HG03460 (cell line): Measurements from ENCODE around the gene EPG5.
"Not testable (repeated sequence)": the region's sequence is repeated elsewhere in the genome, so short reads cannot be mapped to it uniquely, and the experiment has no call there.

Experiments used
- ATAC-seq: cut with Tn5 transposase; IDR thresholded peaks from one replicate; pipeline ENCODE4 v1.9.1; 2021; ENCODE audit not compliant: unreplicated experiment

EPG5 gene

GRCh38 chr18:45976974-45977373 is 9.8 kb upstream of the EPG5 start:
- no peak for ATAC-seq

DNA sequence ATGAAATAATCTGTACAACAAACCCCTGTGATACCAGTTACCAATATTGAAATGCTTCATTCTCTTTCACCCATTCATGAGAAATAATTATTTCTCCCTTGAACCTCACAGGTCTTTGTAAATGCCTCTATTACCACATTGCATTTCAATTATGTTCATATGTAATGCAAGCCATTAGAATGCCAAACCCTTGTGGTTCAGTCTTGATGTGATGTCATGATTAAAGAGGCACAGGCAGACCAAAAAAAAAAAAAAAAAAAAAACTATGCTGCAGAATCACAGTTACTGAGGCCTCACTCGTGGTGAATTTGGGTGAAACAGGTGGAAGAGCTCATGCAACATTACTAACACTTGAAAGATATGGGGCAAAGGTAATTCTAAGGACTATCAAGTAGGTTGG is 9.4 kb upstream of the EPG5 start:
- no peak for ATAC-seq

DNA sequence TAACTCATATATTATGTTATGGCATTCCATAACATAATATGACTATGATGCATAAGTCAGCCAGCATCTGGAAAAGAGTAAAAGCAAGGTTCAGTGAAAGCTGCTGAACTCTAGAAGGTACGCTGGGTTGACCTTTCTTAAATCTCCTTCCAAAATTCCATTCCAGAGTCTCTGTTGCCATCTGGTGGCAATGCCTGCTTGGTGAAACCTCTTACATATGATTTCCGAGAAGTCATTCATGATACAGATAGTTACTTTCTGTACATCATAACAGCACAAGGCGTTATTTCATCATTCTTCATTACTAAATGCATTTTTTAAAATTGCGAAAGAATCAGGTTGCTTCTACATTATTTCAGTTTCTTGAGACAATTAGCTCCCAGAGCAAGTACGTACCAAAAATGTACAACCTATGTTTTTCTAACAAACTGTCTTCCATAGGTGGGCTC is 7.0 kb upstream of the EPG5 start:
- ATAC-seq = no peak

GRCh38 chr18:45964913-45965312 is 2.2 kb downstream of the EPG5 start:
- not testable (repeated sequence) for ATAC-seq

DNA sequence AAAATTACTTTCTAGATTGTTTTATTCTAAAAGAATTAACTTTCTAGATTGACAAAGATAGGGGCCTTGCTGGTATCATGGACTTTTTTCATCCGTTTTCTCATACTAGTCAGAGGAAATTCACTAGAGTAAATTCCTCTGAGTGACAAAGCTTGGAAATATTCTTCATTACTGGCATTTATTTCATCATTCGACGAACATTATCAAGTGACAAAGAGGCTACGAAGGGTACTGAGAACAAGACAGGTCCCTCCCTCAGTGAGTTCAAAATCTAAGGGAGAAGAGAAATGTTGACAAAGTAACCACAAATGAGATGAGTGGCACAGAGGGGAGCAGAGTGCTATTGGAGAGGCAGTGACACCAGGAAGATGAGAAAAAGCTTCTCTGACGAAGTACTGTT is 4.3 kb downstream of the EPG5 start:
- no peak for ATAC-seq

DNA sequence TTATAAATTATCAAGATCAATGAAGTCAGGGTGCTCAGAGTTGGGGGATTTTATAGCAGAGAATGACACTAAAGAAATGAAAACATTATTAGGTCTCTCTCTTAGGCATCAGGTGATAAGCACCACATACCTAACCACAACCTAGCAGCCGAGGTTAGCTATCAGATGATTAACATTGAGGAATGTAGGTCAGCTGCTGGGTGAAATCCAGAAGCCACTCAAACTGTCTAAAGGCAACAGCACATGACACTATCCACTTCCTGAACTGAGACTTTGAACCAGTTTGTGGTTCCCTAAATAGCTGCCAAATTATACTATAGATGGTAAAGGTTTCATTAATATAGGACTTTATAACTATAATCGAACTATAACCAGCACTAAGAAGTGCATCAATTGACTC is 4.7 kb downstream of the EPG5 start:
- ATAC-seq = no peak

DNA sequence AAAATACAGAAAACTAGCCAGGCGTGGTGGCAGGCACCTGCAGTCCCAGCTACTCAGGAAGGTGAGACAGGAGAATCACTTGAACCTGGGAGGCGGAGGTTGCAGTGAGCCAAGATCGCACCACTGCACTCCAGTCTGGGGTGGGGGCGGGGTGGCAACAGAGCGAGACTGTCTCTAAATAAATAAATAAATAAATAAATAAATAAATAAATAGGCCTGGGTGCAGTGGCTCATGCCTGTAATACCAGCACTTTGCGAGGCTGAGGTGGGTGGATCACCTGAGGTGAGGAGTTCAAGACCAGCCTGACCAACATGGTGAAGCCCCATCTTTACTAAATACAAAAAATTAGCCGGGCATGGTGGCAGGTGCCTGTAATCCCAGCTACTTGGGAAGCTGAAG is 7.6 kb downstream of the EPG5 start:
- ATAC-seq = not testable (repeated sequence)

DNA sequence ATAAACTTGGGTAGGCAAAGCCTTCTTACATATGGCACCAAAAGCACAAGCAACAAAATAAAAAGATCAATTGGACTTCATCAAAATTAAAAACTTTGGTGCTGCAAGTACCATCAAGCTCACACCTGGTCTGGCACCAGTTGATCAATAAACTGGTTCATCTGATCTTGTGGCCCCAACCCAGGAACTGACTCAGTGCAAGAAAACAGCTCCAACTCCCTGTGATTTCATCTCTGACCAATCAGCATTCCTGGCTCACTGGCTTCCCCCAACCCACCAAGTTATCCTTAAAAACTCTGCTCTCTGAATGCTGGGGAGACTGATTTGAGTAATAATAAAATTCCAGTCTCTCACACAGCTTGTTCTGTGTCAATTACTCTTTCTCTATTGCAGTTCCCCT is 8.4 kb downstream of the EPG5 start:
- no peak for ATAC-seq

GRCh38 chr18:45958027-45958426 is 9.1 kb downstream of the EPG5 start:
- no peak for ATAC-seq

- ATAC-seq = no peak
Observed at GRCh38 chr18:45957100-45957499, 10.0 kb downstream of the EPG5 start.

DNA sequence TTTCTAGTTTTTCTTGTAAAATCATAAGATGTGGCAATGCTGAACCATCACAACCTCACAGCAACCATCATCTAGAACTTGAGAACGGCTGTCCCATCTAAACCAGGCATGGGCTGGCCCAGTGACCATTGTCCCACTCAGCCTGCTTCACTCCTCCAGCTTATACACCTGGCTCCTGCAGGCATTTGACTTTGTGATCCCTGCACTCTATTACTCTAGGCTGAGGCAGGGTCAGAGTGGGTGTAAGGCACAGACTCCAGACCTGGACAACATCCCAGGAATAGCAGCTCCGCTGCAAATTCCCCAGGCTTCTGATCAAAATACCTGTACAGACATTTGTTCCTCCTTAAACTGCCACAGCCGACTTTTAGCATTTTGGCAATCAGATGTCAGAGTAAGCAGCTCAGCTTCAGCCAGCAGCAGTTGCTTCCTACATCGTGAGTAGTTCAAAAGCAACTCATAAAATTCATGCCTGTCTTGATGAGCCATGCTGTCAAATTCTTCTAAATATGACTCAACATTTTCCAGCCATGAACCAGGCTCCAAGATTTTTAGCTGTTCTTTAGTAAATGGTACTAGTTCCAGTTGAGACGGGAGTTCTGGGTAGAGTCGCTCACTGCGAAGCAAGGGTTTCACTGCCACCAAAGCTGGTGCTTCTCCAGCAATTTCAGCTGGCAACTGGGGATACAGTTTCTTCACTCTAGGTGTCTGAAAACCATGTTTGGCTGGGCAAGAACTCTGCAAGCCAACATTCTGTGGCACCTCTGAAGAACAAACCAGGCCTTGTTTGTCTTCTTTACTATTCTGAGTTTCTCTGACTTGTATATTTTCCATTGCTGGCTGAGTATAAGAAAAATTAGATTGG is 12.8 kb downstream of the EPG5 start:
- ATAC-seq = no peak

DNA sequence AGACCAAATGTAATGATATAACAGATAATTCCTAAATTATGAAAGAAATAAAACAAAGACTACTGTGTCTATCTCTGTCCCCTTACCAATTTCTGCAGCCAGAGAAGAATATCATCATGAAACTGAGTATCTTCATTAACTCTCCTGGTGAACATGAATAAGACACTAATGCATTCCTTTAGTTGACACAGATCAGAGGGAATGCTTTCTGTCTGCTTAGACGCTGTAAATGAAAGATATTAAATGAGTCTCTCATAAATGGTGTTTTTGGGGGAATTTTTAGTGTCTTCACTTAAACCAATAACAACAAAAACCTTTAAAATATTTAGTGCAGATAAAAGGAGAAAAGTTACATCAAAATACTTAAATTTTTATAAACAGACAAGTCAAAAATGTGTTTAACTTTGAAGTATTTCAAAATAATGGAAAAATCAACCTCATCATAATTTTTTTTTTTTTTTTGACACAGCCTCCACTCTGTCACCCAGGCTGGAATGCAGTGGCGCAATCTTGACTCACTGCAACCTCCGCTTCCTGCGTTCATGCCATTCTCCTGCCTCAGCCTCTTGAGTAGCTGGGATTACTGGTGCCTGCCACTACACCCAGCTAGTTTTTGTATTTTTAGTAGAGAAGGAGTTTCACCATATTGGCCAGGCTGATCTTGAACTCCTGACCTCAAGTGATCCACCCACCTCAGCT is 16.0 kb downstream of the EPG5 start:
- ATAC-seq = no peak

GRCh38 chr18:45945669-45946068 is 21.5 kb downstream of the EPG5 start:
- no peak for ATAC-seq

GRCh38 chr18:45940724-45941123 is 26.4 kb downstream of the EPG5 start:
- no peak for ATAC-seq

DNA sequence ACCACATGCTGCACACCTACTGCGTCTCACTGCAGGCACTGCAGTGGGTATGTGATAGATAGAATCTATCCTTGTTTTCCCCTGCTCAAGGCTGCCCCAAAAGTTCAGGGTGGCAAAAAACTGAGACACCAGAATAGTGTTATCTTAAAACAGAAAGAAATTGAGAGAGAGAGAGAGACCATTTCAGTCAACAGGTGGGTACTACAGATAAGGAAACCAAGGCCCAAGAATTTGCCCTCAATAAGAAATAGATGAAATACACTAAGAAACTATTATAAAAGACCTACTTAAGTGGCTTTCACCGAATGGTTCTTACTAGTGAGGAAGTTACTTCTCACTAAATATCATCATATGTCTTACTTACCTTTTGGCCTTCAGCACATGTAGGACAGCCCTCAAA is 27.9 kb downstream of the EPG5 start:
- no peak for ATAC-seq

GRCh38 chr18:45938488-45938935 is 28.6 kb downstream of the EPG5 start:
- peak; percentile 46 for ATAC-seq

DNA sequence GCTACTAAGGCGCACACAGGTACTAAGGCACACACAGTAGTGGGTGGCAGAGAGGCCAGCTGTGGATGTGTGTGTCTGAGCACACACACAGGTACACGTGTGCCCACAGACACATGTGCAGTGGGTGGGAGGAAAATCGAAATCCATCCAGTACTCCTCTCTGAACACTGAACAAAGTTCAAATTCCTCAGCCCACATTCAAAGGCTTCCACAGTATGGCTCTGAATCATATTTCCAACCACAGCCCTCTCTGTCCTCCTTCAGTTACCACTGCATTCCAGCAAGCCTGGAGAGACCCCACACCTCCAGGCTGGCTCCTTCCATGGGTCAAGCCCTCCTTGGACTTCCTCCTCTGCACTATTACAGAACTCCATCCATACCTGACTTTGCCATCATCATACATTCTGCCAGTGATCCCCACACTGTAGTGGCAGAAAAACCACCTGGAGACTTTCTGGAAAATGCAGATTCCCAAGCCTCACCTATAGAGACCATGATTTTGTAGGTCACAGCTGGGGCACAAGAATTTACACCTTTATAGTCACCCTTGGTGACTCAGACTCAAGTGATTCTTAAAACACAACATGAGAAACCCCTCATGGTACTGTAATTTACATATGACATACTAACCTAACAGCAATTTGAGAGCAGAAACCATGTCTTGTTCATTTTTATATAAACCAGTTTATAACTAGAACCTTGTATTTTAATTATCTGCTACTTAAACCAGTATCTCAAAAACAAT is 31.4 kb downstream of the EPG5 start:
- ATAC-seq = no peak

- no peak for ATAC-seq
Observed at GRCh38 chr18:45932708-45933107, 34.4 kb downstream of the EPG5 start.

DNA sequence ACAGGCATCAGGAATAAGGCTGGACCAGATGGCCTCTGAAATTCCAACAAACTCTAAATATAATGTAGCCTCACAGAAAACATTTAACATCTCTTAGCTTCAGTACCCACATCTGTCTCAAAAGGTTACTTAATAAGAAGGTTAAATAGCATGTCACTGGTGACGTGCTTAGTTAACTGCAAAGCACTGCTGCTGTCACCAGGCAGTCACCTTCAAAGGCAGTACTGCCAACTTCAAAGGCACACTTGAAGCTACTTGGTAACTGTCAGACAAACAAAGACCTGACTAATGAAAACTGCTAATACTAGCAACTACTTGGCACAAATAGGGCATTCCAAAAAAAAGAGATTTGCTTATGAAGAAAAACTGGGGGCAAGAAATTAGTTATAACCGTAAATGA is 36.2 kb downstream of the EPG5 start:
- no peak for ATAC-seq

GRCh38 chr18:45926691-45927090 is 40.4 kb downstream of the EPG5 start:
- no peak for ATAC-seq

DNA sequence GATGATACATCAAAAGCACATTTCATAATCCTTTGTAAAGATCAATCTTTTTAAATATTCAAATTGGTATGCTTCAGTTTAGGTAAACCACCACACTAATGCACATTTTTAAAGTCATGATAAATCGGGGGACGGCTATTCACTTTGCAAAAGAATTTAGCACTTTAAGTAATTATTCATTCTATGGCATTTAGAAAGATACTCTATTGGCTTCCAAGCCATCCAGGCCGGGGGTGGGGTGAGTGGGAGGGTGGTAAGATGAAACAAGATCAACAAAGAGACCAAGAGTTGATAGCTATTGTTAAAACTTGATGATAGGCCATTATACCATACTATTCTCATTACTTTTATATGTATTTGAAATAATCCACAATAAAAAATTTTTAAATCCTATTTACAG is 41.0 kb downstream of the EPG5 start:
- ATAC-seq = no peak

DNA sequence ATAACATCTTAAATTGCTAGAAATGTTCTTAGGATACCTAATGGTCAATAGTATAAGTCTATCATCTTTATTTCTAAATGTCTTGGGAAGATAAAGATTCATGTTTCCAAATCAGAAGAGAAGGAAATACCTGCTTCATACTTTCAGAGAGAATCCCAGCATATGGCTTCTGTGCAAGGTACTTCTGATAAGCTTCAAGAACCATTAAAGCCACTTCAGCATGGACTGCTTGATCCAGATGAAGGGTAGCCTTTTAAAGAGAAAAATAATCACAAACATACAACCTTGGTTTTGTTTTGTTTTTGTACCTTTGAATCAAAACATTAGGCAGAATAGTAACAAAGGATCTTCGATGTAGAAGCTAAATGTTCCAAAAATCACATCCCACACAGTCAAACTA is 44.0 kb downstream of the EPG5 start:
- no peak for ATAC-seq
